ENCODE results near the gene SLCO6A1. TPM values are rescaled to one million over a fixed set of nuclear protein-coding genes. Genes with fewer than 3 reads are reported as not detected.

SLCO6A1 gene
- total and polyA plus RNA-seq, 2 experiments from 2014 or later, result 0.34 to 3.1 TPM

DNA sequence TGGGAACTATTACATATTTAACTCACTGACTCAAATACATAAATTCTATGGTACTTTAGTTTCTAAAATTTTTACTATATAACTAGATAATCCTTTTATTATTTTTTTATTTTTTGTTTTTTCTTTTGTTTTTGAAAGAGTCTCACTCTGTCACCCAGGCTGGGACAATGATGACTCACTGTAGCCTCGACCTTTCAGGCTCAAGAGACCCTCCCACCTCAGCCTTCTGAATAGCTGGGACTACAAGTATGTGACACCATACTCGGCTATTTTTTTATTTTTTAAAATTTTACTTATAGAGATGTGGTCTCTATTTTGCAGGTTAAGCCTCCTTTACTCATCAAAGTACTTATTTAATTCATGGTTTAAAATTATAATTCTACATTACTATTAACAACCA lies 110.6 kb downstream of the SLCO6A1 start:
- H3K27ac Mint-ChIP-seq, result no peak overlapping the region

More for the DNA sequence above, 110.6 kb downstream of the SLCO6A1 start:
- H3K36me3 Mint-ChIP-seq (ENCODE audit: low read depth), result no peaks in the 10 kb centered on the region
- no peak for TF ChIP-seq STAT1 (IDR thresholded peaks at IDR 0.05; ENCODE audit: unreplicated experiment)
- TF ChIP-seq, protein P1, sequence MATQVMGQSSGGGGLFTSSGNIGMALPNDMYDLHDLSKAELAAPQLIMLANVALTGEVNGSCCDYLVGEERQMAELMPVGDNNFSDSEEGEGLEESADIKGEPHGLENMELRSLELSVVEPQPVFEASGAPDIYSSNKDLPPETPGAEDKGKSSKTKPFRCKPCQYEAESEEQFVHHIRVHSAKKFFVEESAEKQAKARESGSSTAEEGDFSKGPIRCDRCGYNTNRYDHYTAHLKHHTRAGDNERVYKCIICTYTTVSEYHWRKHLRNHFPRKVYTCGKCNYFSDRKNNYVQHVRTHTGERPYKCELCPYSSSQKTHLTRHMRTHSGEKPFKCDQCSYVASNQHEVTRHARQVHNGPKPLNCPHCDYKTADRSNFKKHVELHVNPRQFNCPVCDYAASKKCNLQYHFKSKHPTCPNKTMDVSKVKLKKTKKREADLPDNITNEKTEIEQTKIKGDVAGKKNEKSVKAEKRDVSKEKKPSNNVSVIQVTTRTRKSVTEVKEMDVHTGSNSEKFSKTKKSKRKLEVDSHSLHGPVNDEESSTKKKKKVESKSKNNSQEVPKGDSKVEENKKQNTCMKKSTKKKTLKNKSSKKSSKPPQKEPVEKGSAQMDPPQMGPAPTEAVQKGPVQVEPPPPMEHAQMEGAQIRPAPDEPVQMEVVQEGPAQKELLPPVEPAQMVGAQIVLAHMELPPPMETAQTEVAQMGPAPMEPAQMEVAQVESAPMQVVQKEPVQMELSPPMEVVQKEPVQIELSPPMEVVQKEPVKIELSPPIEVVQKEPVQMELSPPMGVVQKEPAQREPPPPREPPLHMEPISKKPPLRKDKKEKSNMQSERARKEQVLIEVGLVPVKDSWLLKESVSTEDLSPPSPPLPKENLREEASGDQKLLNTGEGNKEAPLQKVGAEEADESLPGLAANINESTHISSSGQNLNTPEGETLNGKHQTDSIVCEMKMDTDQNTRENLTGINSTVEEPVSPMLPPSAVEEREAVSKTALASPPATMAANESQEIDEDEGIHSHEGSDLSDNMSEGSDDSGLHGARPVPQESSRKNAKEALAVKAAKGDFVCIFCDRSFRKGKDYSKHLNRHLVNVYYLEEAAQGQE (IDR thresholded peaks at IDR 0.05; ENCODE audit: unreplicated experiment), result no peak
- TF ChIP-seq CREB1 (CRISPR knock-in tag; IDR thresholded peaks at IDR 0.05; ENCODE audit: low read depth), result no peak
- TF ChIP-seq NANOG (IDR thresholded peaks at IDR 0.05; ENCODE audit: borderline replicate concordance), result no peak
- no peak for TF ChIP-seq JUNB (IDR thresholded peaks at IDR 0.05; ENCODE audit: unreplicated experiment)
- no peak for TF ChIP-seq ZNF331 (CRISPR knock-in tag; IDR thresholded peaks at IDR 0.05; ENCODE audit: low read depth)
- TF ChIP-seq, protein P2, sequence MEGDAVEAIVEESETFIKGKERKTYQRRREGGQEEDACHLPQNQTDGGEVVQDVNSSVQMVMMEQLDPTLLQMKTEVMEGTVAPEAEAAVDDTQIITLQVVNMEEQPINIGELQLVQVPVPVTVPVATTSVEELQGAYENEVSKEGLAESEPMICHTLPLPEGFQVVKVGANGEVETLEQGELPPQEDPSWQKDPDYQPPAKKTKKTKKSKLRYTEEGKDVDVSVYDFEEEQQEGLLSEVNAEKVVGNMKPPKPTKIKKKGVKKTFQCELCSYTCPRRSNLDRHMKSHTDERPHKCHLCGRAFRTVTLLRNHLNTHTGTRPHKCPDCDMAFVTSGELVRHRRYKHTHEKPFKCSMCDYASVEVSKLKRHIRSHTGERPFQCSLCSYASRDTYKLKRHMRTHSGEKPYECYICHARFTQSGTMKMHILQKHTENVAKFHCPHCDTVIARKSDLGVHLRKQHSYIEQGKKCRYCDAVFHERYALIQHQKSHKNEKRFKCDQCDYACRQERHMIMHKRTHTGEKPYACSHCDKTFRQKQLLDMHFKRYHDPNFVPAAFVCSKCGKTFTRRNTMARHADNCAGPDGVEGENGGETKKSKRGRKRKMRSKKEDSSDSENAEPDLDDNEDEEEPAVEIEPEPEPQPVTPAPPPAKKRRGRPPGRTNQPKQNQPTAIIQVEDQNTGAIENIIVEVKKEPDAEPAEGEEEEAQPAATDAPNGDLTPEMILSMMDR (conservative IDR thresholded peaks at IDR 0.05; ENCODE audit: low read depth in 2 of 2), result no peak
- TF ChIP-seq, protein P3, sequence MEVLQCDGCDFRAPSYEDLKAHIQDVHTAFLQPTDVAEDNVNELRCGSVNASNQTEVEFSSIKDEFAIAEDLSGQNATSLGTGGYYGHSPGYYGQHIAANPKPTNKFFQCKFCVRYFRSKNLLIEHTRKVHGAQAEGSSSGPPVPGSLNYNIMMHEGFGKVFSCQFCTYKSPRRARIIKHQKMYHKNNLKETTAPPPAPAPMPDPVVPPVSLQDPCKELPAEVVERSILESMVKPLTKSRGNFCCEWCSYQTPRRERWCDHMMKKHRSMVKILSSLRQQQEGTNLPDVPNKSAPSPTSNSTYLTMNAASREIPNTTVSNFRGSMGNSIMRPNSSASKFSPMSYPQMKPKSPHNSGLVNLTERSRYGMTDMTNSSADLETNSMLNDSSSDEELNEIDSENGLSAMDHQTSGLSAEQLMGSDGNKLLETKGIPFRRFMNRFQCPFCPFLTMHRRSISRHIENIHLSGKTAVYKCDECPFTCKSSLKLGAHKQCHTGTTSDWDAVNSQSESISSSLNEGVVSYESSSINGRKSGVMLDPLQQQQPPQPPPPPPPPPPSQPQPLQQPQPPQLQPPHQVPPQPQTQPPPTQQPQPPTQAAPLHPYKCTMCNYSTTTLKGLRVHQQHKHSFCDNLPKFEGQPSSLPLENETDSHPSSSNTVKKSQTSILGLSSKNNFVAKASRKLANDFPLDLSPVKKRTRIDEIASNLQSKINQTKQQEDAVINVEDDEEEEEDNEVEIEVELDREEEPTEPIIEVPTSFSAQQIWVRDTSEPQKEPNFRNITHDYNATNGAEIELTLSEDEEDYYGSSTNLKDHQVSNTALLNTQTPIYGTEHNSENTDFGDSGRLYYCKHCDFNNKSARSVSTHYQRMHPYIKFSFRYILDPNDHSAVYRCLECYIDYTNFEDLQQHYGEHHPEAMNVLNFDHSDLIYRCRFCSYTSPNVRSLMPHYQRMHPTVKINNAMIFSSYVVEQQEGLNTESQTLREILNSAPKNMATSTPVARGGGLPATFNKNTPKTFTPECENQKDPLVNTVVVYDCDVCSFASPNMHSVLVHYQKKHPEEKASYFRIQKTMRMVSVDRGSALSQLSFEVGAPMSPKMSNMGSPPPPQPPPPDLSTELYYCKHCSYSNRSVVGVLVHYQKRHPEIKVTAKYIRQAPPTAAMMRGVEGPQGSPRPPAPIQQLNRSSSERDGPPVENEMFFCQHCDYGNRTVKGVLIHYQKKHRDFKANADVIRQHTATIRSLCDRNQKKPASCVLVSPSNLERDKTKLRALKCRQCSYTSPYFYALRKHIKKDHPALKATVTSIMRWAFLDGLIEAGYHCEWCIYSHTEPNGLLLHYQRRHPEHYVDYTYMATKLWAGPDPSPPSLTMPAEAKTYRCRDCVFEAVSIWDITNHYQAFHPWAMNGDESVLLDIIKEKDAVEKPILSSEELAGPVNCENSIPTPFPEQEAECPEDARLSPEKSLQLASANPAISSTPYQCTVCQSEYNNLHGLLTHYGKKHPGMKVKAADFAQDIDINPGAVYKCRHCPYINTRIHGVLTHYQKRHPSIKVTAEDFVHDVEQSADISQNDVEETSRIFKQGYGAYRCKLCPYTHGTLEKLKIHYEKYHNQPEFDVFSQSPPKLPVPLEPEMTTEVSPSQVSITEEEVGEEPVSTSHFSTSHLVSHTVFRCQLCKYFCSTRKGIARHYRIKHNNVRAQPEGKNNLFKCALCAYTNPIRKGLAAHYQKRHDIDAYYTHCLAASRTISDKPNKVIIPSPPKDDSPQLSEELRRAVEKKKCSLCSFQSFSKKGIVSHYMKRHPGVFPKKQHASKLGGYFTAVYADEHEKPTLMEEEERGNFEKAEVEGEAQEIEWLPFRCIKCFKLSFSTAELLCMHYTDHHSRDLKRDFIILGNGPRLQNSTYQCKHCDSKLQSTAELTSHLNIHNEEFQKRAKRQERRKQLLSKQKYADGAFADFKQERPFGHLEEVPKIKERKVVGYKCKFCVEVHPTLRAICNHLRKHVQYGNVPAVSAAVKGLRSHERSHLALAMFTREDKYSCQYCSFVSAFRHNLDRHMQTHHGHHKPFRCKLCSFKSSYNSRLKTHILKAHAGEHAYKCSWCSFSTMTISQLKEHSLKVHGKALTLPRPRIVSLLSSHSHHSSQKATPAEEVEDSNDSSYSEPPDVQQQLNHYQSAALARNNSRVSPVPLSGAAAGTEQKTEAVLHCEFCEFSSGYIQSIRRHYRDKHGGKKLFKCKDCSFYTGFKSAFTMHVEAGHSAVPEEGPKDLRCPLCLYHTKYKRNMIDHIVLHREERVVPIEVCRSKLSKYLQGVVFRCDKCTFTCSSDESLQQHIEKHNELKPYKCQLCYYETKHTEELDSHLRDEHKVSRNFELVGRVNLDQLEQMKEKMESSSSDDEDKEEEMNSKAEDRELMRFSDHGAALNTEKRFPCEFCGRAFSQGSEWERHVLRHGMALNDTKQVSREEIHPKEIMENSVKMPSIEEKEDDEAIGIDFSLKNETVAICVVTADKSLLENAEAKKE (CRISPR knock-in tag; IDR thresholded peaks at IDR 0.05), result no peak
- no peak for TF ChIP-seq POLR2AphosphoS5 (IDR thresholded peaks at IDR 0.05; ENCODE audit: low read depth)
- Histone ChIP-seq H4K20me1 (replicated peaks; ENCODE audit: insufficient read depth) (no peaks in the 10 kb centered on the region), H3F3A (replicated peaks; ENCODE audit: low read depth) (no peaks in the 10 kb centered on the region), H2AFZ (no peak overlapping the region), H3K27me3 (ENCODE audit: insufficient read depth) (no peaks in the 10 kb centered on the region), H3K4me2 (no peak overlapping the region), H3K27ac (ENCODE audit: low read depth) (no peak overlapping the region), H3K36me3 (ENCODE audit: insufficient read depth) (no peaks in the 10 kb centered on the region), H3K79me2 (replicated peaks; ENCODE audit: insufficient read depth) (no peaks in the 10 kb centered on the region), H3K4me3 (no peak overlapping the region), H3K9me2 (ENCODE audit: insufficient read depth) (no peaks in the 10 kb centered on the region), H3K4me1 (ENCODE audit: insufficient read depth) (no peaks in the 10 kb centered on the region)
- no peaks in the 10 kb centered on the region for H3K4me1 Mint-ChIP-seq
- DNase-seq (ENCODE audit: low spot score) (no peak), ATAC-seq (no peak)
- H3K4me3 Mint-ChIP-seq, result no peak overlapping the region
- H3K27me3 Mint-ChIP-seq (ENCODE audit: insufficient read depth, low read depth, poor library complexity), result no peaks in the 10 kb centered on the region
- H3K9me3 Mint-ChIP-seq, result no peaks in the 10 kb centered on the region; the same call in 2 of the 3 replicates

All from GM23338 (cell line).